ENCODE data around the gene SANBR.

- TF ChIP-seq CTCF (IDR thresholded peaks at IDR 0.05; ENCODE audit: poor library complexity, severe bottlenecking) (no peak), EP300 (conservative IDR thresholded peaks at IDR 0.05; ENCODE audit: poor library complexity, severe bottlenecking) (no peak), EZH2 (IDR thresholded peaks at IDR 0.05; ENCODE audit: borderline replicate concordance, insufficient read depth, low read length, poor library complexity, severe bottlenecking) (no peak), POLR2AphosphoS5 (IDR thresholded peaks at IDR 0.05) (no peak), TAF1 (IDR thresholded peaks at IDR 0.05; ENCODE audit: low read depth) (no peak)
Measured at GRCh38 chr2:61055557-61055956, 10.1 kb upstream of the SANBR start.
